HG03103 (cell line): Measurements from ENCODE around the gene HCFC1.

Experiments used
- ATAC-seq: cut with Tn5 transposase; IDR thresholded peaks from one replicate; pipeline ENCODE4 v1.9.1; 2021; ENCODE audit warnings: low read depth; ENCODE audit not compliant: unreplicated experiment

Gene HCFC1

DNA sequence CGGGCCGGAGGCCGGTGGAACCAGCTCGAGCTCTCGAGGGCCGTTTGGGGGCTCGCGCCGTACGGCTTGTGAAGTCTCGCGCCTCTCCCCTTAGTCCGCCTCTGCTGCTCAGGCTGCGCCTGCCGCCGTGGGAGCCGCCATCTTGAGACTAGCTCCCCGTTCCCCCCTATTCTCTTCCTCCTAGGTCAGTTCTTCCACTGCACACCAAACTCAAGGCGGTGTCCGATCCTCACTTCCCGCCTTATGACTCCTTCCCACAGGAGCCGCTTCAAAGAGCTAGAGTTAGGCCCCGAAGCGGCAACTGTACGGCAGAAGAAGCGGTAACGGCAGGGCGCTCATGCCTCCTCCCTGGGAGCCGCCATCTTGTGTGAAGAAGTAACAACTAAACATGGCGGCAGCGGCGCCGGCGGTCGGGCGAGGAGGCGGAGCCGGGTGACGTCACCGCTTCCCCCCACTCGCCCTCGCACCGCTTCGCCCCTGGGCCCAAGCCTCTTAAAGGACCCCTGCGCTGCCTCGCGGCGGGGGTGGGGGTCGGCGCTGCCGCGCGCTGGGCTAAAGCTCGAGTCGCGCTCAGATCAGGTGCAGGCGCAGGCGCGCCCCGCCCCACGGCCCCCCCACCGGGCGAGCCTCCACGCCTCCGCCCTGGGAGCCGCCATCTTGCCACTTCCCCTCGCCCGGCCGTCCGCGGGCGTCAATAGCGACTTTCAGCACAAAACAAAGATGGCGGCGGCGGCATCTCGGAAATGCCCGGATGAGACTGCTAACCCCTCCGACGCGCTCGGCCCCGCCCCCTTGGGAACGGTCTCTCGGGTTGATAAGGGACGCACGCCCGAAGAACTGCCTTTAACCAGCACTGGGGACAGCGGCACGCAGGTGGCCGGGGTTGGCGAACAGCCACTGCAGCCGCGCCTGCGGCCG, at the start of gene HCFC1:
TSS of gene HCFC1 (minus strand) at position 369 of the 918 bp plus-strand sequence. CDS start 978 bp downstream, outside the sequence.
- ATAC-seq = peak; percentile 26

DNA sequence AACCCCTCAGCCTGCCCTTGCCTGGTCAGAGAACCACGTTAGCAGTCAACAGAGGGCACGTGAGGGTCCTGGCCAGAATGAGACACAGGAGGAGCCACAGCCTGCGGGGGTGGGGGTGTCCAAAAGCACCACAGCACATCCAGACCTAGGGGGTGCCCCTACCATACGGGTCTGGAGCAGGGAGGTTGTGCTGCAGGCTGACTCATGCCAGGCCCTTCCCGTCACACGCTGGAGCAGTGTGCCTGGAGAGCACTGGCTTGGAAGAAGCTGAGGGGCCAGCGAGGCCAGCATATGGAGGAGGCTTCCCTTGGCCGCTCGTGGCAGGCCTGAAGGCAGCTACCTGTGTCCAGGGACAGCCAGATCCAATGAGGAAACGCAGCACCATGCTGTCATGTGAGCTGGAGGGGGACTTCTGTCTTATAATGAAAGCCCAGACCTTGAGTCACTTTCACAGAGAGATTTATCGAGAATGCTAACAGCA, 49.6 kb upstream of the HCFC1 start:
- ATAC-seq = no peak

DNA sequence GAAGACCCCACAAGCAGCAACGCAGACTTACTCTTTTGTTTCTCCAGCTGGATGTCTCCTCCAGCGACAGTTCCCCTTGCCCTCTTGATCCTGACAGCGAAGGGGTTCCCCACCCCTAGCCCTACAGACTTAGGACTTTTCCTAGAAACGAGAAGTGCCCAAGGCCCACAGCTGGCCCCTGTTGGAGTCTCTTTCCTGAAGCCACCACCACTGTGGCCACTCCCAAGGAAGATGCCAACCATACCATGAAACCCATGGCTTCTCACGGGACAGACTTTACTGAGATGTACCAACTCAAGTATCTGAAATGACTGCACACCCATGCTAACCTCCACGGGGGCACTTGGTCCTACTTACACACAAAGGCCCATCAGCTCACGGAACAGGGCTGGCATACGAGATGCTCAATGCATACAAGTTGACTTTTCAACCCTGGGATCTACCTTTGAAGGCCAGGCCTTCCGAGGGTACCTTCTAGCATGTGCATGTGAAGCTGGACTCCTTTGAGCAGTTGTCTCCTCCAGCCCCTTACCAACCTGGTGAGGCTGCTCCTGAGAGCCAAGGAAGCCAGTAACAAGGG, 49.0 kb upstream of the HCFC1 start:
- no peak for ATAC-seq

DNA sequence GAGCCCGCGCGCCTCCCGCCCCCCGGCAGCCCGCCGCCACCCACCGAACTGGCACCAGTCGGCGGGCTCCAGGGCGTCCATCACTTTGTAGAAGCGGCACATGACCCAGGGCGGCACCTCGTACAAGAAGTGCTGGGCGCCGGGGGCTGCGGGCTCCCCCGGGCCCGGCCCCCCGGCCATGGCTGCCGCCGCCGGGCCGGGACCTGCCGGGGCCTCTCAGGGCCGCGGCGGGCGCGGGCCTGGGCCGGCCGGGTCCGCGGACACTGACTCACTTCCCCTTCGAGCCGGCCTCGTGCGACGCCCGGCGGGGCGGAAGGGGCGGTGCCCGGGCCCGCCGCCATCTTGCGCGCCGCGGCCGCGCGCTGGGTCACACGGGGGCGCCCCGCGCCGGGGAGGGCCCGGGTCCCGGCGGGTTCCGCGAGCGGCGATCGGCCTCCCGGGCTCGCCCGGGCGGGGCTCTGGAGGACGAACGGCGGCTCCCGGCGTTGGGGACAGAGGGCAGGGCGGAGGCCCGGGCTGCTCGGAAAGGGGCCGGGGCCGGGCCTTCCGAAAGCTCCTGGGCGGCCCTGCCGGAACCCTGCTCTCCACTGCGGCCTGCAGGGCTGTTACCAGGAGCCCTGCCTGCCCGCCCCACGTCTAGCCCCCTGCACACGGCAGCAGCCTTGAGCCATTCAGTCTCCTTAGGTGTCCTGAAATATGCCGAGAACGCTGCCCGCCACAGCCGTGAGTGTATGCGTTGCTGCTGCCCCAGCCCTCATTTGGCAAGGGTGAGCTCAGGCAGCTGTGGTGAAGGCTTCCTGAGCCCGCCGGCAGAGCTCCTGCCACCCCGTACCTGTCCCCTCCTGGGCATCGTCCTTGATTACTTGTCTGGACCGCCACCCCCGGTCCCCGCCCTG, 48.3 kb upstream of the HCFC1 start, which contains the start of gene IRAK1:
TSS of gene IRAK1 (minus strand) at position 270 of the 896 bp plus-strand sequence. CDS start at position 180, 90 bp downstream.
- peak; percentile 70 for ATAC-seq

DNA sequence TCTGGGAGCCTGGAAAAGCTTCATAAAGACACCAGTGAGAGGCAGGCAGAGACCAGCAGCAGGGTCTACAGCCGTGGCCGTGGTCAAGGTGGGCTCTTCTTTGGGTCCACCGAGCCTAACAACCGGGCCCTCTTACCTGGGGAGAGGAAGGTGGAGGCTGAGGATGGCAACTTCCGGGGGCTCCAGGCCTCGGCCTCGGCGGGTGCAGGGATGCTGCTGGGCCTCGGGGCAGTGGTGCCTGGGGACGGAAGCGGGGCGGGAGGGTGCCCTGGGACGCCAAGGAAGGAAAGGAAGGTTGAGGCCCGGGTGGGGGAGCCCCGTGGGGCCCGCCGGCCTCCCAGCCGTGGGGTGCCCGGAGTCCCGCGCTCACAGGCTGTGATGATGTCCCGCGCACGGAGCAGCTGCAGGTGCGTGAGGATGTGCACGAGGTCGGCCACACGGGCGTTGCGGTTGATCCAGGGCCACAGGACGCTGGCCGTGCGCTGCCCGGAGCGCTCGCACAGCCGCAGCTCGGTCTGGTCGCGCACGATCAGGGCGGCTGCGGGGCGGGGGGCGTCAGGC, 47.5 kb upstream of the HCFC1 start:
- peak; percentile 14 for ATAC-seq

DNA sequence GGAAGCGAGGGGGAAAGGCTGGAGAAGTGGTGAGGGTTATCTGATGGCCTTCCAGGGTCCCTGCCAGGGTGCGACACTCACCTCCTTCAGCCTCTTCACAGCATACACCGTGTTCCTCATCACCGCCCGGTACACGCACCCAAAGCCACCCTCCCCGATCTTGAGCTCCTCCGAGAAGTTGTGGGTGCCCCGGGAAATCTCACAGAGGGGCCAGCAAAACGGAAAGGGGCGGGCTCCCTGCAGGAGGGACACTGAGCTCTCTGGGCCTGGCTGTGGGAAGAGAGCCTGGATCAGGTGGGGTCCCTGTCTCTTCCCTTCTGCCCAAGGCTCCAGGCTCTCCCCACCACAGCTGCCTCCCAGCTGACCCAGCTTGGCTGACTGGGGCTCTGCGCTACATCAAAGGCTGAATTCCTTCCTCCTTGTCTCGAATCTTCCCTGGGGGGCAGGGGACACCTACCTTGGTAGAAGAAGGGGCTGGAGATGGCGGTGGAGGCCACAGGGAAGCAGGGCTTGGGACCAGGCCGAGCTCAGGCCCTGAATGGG, 47.0 kb upstream of the HCFC1 start:
- ATAC-seq = no peak

DNA sequence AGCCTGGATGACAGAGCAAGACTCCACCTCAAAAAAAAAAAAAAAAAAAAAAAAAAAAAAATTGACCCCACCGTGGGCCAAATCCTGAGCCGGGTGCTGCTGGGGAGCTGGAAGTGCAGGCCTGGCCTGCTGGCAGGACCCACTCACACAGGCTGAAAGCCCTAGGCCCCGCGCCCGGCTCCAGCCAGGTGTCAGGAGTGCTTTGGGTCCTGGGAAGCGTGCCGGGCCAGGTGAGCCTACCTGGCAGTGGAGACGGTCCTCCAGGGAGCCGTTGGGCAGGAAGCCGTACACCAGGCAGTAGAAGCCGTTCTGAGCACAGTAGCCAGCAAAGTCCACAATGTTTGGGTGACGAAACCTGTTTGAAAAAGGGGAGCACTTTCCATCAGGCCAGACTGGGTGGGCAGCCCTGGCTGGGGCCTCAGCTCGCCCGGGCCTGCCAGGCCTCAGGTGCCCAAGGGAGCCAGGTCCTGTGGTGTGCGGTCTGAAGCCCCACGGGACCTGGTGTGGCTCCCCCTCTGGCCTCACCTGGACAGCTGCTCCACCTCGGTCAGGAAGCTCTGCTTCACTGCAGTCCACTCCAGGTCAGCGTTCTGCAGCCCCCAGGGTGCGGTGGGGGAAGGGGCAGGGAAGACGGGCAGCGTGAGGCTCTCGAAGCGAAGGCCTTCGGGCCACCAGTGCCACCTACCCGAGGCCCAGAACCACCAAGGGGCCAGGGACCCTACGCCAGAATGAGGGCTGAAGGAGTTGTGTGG, 46.3 kb upstream of the HCFC1 start:
- ATAC-seq = no peak

DNA sequence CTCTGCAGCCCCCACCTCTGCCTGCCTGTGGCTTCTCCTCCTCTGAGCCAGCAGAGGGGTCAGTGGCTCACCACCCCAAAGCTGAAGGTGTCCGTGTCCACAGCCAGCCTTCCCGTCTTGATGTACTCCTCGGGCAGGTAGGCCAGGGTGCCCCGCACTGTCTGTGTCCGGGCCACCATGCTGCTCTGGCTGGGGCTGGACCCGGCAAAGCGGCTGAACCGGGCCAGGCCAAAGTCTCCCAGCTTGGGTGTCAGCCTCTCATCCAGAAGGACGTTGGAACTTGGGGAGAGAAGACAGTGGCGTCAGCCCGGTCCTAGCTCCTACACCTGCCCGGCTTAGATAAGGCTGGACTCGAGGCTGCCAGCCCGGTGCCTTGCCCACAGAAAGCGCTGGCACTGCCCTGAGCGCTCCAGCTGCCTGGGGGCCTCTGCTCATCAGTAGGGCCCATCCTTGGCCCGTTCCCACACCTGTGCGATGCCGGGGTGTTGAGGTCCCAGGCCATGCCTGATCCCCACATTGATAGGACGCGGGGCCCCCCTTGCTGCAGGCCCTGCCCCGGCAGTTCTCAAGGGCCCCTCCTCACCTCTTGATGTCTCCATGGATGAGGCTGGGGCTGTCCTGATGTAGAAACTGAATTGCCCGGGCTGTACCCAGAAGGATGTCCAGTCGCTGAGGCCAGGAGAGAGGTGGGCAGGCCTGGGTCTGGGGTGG, 44.9 kb upstream of the HCFC1 start:
- ATAC-seq = no peak

DNA sequence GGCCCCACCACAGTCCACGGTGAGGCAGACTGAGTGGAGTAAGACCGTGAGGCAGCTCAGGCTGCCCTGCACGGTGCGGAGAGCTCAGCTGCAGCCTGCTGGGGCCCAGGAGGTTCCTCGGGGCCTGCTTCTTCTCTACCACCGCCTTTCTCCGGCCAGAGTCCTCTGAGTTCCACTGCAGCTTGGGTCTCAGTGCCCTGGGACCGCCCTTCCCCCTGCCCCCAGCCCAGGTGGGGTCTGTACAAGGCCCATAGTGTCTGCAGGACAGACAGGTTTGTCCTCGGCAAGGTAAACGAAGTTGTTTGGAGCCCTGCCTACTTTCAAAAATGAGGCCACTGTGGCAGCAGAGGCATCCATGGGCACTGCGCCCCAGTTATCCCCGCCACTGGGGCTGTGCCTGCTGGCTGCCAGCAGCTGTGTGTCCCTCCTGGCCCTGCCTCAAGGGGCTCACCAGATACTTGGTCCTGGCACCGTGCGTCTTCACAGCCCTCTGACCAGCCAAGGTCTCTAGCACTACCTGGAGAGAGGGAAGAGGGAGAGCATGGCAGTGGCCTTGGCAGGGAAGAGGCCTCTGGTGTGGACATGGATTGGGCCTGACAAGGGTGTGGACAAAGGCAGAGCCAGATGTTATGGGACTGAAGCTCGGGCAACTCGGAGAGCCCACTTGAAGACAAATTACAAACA, 44.1 kb upstream of the HCFC1 start:
- no peak for ATAC-seq

DNA sequence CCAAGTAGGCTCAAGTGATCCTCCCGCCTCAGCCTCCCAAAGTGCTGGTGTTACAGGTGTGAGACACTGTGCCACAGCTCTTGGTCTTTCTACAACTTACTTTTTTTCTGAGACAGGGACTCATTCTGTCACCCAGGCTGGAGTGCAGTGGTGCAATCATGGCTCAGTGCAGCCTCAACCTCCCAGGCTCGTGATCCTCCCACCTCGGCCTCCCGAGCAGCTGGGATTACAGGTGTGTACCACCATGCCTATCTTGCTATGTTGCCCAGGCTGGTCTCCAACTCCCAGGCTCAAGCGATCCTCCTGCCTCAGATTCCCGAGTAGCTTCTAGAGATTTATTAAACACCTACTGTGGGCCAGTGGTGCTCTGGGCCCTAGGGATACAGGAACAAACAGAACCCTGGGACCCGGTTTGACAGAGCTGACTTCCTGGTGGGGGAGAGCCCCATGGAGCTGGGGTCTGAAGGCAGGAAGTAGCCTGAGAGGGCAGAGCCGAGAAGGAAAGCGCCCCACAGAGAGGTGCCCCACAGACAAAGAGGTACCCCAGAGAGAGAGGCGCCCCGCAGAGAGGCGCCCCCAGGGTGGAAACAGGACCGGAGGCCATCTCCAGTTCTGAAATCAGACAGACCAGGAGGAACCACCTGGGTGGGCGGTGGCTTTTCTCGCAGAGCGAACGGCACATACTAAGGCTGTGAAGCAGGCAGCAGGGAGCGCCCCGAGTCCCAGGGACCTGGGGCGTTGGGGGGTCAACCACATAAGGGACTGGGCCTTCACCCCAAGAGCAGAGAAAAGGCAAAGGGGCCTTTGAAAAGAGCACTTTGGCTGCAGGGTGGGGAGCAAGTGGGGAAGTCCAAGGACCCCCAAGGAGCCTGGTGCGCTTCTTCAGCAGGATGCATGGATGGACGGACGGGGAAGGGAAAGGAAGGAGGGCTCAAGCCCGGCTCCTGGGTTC, 43.1 kb upstream of the HCFC1 start:
- no peak for ATAC-seq

DNA sequence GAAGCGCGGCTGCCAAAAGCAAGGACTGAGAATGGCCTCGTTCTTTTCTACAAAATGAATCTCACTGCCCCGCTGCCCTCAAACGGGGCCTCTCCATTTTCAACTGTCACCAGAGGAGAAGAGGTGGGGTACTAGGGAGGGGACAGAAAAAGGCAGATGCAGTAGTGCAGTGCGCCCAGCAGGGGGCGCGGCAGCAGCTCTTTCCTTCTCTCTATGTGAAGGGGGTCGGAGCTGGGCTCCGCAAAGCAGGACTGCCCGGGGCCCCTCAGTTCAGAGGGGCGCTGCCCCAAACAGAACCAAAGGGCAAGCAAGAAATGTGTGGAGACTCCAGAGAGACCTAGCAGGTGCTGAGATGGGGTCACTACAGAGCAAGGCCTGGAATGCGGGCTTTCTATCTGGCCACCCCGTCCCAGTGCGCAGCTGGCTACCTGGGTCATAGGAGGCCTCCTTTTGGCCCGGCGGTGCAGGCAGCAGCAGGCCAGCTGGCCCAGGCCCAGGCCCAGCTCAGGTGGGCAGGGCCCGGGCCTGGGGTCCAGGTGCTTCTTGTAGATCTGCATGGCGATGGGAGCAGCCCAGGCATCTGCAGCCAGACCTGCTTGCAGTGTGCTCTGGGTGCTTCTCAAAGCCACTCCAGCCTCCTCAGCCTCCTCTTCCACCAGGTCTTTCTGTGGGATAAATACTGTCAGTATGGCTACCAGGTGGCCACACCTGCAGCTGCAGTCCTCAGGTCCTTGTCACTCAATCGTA, 42.2 kb upstream of the HCFC1 start:
- ATAC-seq = no peak

DNA sequence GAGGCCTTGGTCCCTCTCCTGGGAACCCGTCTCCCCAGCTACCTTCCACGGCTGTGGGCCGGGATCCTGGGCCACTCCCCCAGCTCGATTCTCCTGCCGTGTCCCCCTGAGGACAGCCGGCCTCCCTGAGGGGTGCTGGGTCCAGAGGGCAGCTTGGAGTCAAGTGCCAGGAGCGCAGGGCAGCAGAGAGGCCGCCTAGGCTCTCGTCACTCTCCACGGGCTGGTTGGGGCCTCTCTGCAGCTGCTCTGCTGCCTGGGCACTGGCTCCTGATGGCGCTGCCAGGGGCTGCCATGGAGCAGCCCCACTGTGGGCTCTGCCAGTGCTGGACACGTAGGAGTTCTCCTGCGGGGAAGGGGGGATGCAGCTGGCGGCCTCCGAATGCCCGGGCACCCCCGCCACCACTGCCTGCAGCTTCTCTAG, 41.4 kb upstream of the HCFC1 start:
- no peak for ATAC-seq

DNA sequence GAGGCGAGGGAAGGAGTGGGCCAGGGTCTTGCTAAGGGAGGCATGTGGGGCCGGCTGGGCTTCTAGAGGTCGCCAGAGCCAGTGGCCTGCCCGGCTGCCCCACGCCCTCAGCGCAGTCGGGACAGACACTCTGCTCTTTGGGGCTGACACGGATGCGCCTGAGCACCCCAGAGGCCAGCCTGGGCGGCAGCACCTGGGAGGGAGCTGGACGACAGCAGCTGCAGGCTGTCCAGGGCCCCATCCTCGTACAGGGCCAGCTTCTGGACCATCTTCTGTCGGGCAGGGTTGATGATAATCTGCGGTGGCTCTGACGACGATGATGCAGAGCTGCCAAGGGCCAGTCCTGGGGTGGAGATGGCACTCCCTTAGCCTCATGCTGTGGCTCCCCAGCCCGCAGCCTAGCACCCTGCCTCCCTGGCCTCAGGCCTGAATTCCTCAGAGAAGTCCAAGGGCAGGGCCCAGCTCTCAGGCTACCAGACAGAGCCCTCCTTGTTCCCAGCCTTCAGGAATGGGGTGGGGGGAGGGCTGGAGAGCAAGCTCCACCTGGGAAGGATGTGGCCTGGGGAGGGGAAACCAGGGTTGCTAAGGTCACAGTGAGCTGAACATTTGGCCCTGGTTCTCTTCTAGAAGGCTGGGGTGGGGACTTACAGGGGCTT, 40.8 kb upstream of the HCFC1 start:
- ATAC-seq = no peak

DNA sequence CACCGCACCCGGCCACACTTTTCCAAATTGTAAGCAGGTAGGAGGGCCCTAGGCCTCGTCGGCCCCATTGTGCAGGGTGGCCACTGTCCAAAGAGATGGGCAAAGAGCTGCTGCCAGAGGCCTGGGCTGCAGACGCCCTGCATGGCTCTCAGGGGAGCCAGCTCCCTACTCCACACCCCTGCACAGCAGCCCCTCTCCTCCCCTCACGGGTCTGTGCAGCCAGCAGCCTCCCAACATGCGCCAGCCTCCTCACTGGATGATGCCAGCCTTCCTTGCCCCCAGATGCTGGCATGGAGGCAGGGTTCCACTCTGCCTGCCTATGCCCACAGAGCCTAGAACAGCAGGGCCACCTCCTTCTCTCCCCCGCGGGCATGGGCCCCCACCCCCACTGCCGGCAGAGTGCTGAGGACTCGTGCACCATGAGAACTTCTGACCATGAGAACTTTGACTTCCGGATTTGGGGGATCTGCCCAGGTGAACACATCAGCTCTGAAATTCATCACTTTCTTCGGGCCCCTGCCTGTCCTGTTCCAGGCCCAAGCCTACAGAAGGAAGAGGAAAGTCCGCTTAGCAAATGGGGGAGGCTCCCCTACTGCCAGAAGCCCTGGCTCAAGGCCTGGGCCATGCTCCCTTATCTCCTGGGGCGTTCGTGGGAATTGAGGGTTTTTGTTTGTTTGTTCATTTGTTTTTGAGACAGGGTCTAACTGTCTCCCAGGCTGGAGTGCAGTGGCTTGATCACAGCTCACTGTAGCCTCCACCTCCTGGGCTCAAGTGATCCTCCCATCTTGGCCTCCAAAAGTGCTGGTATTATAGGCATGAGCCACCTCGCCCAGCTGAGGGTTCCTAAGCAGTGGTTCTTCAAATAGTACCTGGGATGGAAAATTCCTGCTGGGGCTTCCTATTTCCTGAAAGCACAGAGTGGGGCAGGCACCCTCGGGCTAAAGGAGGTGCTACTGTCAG, 40.0 kb upstream of the HCFC1 start:
- no peak for ATAC-seq
